HS-5 (cell line): ENCODE results near the gene NRAP.
A peak's percentile ranks its signal among the peaks of the same experiment; 100 is the strongest.
"Not testable (repeated sequence)": the region's sequence is repeated elsewhere in the genome, so short reads cannot be mapped to it uniquely, and the experiment has no call there.

Source experiments
- DNase-seq: peaks from one replicate; pipeline ENCODE4 v3.0.0-alpha.2; 2012; ENCODE audit warnings: low read depth

NRAP gene

GRCh38 chr10:113680190-113681111 is 16.6 kb upstream of the NRAP start:
- DNase-seq = peak; percentile 78

DNA sequence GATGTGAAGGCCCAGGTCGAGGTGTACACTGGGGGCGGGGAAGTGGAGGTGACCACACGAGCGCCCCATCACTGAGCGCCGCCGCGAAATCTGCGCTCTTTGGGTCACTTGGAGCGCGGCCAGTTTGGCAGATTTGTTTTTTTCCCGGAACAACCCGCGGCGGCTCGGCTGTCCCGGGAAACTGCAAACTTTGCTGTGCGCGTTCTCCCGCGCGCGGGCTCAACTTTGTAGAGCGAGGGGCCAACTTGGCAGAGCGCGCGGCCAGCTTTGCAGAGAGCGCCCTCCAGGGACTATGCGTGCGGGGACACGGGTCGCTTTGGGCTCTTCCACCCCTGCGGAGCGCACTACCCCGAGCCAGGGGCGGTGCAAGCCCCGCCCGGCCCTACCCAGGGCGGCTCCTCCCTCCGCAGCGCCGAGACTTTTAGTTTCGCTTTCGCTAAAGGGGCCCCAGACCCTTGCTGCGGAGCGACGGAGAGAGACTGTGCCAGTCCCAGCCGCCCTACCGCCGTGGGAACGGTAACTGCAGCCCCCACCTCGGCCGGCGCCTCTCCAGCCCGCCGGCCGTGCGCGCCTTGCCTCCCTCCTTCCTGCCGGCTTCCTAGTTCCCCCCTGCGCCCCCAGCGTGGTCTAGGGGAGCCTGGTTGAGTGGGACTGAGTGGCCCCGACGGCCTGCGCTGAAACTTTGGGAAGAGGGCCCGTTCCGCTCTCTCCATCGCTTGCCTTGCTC is 15.8 kb upstream of the NRAP start, which contains the start of gene CASP7:
TSS of gene CASP7 (plus strand) at position 450 of the 727 bp plus-strand sequence. CDS start 17,582 bp downstream, outside the sequence.
- DNase-seq = peak; percentile 49

DNA sequence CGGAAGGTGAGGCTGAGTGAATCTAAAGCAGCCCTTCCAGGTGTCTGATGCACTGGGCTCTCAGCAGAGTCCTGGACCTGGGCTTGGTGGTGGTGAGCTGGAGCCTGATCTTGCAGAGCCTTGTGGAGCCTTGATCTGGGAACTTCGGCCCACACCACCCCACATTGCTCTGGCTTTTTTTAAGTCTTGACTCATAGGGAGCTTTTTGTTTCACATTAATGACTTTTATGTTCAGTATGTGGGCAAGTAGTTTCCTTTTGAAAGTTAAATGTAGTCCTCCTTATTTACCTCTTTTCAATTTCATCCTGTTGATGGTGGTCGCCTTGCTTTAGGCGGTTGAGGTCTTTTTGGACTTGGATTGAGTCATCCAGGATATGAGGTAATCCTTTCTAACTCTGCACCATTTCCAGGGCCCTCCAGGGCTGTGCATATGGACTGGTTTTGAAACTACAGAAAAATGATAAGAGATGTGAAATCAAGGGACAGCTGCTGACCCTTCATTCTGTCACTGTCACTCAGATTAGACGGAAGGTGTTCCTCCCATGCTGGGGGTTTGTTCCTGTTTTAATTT is 2.9 kb upstream of the NRAP start:
- no peak for DNase-seq

DNA sequence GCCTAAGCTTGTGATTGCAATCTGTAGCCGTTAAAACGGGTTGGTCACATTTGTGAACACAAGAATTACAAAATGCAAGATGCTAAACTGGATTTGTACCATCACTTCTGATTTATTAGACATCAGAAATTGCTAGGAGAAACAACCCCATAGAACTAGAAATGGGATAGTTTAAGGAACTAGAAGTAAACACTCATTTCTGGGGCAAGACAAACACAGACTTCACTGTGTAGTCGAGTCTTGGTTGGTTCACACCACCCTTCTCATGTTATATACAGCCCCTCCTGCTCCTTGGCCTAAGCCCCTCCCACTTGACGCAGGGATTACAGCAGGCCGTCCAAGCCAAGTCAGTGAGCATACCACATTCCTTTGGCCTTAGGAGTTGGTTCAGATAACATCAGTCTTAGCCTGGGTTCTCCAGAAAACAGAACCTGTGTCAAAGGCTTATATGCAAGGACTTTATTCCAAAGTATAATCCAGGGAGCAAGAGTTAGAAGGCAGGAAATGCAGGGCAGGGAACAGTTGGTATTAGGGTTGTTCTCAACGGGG is 2.0 kb upstream of the NRAP start:
- no peak for DNase-seq

DNA sequence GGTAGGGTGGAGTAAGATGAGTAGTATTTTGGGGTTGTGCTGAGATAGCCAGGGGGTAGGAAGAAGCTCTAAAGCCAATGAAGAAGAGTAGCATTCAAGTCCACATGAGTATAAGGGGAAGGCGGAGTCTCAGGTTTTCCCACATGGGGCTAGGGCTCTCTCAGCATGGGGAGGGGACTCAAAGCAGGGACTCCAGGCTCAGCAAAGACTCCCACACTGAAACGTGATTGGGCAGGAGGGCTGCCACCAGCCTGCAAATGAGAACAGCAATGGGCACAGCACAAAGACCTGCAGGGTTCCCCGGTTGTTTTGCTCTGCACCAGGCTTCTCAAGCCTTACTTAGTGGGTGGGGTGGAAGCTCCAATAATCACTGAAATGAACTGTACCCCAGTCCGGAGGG is 1.5 kb upstream of the NRAP start:
- no peak for DNase-seq

DNA sequence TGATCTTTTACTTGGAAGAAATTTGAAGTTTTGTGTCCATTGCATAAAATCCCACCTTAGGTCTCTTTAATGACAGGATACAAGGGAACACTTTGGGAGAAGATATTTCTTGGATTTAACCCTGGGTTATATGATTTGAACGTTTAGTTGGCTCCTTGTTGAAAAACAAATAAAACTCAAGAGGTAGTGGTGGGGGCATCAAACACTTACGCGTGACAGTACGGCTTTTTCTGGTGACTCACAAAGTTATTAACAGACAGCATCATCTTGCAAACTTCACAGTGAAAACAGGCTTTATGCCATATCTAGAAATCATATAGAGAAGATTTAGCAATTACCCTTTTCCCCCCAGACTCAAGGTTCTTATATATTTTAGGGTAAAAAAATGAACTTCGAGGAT is 699 bp downstream of the NRAP start:
- no peak for DNase-seq

- DNase-seq = no peak
Observed at GRCh38 chr10:113661332-113661731, 2.5 kb downstream of the NRAP start.

- no peak for DNase-seq
Observed at GRCh38 chr10:113657544-113657943, 6.3 kb downstream of the NRAP start.

GRCh38 chr10:113656896-113657295 is 6.9 kb downstream of the NRAP start:
- no peak for DNase-seq

GRCh38 chr10:113652456-113652855 is 11.4 kb downstream of the NRAP start:
- not testable (repeated sequence) for DNase-seq

DNA sequence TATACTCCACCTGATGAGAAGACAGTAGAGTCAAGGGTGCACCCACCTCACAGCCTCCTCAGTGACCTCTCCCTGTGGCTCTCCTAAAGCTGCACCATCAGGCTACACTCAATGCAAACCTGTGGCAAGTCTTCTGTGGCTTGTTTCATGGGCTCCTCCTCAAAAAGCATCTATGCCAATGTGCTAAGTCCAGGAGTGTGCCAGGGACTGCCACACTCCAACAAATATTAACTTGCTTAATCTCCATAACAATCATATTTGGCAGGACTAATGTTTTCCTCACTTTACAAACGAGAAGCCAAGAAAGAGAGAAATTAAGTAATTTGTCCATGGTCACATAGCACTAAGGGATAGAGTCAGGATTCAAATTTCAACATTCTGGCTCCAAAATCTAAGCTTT is 11.9 kb downstream of the NRAP start:
- no peak for DNase-seq

- no peak for DNase-seq
Observed at GRCh38 chr10:113651021-113651420, 12.8 kb downstream of the NRAP start.

DNA sequence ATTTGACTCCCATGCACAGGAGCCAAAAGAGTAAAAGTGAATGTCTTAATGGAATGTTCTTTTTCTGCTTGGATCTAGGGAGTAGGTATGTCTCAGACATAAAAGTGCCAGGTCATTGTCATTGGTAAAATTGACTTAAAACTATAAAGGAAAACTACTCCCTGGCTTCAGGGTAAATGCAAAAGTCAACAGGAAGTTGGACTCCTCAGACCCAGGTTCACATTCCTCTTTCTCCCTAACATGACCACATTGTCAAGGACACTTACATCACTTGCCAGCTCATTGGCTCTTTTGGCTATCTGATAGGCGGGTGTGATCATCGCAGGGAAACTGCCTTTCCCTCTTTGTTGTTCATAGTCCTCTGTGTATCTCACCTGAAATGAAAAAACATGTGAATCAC is 13.7 kb downstream of the NRAP start:
- DNase-seq = no peak

GRCh38 chr10:113648478-113648877 is 15.4 kb downstream of the NRAP start:
- DNase-seq = no peak

- no peak for DNase-seq
Observed at GRCh38 chr10:113647812-113648211, 16.0 kb downstream of the NRAP start.

DNA sequence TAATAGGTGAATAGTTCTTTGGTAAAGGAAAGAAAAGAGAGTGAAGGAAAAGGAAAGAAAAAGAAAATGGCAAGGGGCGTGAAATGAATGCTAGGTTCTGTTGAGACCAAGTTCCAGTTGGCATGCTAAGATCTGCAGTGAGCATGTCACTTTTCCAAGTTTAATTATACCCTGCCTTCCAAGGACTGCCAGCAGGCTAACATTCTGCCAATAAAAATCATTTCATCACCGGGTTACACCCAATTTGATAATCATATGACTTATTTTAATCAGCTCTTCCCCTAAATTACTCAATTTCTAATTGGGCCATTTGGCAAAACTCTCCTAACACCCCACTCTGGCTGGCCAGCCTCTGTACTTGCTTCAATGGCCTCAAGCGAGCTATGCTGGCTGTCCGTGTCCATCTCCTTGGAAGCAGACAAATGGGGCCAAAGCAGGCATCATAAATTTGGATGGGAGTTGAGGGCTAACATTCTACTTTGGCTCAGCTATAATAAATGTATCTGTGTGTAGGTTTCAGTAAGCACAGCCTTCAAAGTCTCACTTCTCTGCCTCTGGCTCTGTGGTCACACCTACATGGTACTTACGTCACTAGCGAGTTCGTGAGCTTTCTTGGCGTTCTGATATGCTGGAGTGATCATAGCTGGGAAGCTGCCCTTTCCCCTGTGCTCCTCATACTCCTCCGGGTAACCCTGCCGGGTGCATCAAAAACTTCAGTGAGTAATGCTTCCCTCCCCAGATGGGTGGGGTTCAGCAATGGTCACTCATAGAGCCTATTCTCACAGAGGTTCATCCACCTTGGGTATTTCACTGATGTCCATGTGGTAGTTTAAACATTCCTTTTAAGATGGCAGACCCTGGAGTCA is 17.3 kb downstream of the NRAP start:
- DNase-seq = no peak

DNA sequence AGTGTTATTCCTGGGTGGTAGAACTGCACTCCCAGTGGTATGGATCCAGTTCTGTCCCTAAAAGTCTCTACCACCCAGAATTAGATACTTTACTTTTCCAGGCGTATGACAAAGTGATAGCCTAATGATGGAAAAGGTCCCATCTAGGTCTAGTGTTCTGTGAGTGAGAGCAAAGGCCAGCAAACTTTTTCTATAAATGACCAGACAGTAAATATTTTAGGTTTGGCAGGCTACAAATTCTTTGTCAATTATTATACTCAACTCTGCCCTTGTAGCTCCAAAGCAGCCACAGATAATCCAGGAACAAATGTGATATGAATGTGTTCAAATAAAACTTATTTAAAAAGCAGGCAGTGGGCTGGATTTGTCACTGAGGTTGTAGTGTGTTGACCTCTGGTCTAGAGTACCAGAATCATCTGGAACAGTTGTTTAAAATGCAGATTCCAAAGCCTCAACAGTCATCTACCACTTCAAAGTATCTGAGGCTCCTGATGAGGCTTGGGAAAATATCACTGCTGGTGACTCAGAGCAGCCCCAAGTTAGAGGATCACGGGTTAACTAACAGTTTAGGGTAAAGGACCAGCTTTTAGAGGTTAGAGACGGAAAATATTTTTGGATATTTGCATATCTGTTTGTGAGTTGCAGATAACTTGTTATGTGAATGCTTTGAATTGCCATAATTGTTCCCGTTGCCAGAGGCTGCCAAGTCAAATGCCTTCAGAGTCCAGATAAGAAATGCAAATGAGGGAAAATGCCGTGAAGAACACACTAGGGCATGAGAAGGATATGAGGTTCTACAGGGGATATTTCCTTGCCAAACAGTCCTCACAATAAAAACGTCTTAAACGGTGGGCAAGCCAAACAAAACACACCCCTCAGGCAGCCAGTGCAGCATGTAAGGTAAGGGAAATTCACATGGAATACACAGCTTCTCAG is 19.4 kb downstream of the NRAP start:
- no peak for DNase-seq

DNA sequence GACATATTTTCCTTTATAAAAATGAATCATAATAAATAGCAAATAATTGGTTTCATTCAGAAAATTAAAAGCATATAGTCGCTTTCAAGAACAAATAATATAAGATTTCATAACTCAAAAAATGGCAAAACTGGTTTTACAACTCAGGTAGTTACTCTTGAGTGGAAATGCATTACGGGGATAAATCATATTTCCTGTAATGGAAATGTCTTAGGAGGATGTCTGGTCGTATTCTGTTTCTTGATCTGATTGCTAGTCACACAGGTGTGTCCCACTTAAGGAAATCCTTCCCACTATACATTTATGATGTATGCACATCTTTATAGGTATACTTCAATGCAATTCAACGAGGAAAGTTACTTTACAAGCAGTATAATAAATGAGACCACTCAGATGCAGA is 20.7 kb downstream of the NRAP start:
- DNase-seq = no peak

GRCh38 chr10:113641702-113642101 is 22.1 kb downstream of the NRAP start:
- no peak for DNase-seq

DNA sequence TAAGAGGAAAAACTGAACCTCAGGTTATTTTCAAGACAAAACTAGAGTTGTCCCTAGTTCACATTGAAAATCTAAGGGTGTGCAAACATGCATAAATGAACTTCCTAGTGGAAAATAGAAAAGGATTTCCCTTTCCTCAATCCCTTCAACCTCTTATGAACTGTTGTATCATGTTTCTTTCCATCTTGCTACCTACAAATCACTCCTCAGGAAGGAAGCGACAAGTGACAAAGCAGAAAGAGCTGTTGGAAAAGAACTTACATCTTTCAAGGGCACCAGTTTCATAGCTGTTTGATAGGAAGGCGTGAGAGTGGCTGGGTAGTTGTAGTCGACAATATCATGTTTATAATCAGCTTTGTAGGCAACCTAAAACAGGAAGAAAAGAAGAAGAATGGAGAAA is 23.9 kb downstream of the NRAP start:
- no peak for DNase-seq
